ENCODE data around the gene THAP11.

GRCh38 chr16:67861877-67862276, 19.8 kb downstream of the THAP11 start:
- TF ChIP-seq EZH2 (IDR thresholded peaks at IDR 0.05; ENCODE audit: borderline replicate concordance, low read length): no peak
- TF ChIP-seq CTCF (conservative IDR thresholded peaks at IDR 0.05 in 1 of 2, IDR thresholded peaks at IDR 0.05 in 1 of 2; ENCODE audit: extremely low read depth in 1 of 2, insufficient read depth in 1 of 2, low read depth in 1 of 2, low read length in 2 of 2): no peak

Measured in mammary epithelial cell (primary cell).